ENCODE results near the gene COL8A1.

DNA sequence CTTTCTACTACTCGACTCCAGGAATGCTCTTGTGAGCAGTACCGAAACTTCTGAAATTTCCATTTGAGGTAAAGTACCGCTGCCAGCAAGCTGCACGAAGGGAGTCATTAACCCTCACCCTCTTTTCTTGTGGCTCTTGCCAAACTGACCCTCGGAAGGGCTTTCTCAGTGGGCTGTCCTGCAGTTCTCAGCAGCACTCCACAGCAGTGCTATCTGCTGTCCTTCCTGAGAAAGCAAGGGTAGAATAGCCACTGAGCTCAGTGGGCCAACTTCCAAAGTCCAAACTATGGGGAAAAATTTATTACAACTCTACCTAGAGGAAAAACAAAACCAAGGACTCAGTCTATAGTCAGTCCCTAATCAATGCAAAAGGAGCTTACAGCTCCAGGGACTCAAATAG is 38.5 kb upstream of the COL8A1 start:
- TF ChIP-seq CTCF (IDR thresholded peaks at IDR 0.05; ENCODE audit: insufficient read depth, low read length) (no peak), GABPA (IDR thresholded peaks at IDR 0.05; ENCODE audit: low read depth) (no peak), POLR2AphosphoS5 (IDR thresholded peaks at IDR 0.05; ENCODE audit: low read depth) (no peak), SPI1 (IDR thresholded peaks at IDR 0.05; ENCODE audit: borderline replicate concordance, low read depth) (no peak)
- TF ChIP-seq, protein P1, sequence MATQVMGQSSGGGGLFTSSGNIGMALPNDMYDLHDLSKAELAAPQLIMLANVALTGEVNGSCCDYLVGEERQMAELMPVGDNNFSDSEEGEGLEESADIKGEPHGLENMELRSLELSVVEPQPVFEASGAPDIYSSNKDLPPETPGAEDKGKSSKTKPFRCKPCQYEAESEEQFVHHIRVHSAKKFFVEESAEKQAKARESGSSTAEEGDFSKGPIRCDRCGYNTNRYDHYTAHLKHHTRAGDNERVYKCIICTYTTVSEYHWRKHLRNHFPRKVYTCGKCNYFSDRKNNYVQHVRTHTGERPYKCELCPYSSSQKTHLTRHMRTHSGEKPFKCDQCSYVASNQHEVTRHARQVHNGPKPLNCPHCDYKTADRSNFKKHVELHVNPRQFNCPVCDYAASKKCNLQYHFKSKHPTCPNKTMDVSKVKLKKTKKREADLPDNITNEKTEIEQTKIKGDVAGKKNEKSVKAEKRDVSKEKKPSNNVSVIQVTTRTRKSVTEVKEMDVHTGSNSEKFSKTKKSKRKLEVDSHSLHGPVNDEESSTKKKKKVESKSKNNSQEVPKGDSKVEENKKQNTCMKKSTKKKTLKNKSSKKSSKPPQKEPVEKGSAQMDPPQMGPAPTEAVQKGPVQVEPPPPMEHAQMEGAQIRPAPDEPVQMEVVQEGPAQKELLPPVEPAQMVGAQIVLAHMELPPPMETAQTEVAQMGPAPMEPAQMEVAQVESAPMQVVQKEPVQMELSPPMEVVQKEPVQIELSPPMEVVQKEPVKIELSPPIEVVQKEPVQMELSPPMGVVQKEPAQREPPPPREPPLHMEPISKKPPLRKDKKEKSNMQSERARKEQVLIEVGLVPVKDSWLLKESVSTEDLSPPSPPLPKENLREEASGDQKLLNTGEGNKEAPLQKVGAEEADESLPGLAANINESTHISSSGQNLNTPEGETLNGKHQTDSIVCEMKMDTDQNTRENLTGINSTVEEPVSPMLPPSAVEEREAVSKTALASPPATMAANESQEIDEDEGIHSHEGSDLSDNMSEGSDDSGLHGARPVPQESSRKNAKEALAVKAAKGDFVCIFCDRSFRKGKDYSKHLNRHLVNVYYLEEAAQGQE (IDR thresholded peaks at IDR 0.05; ENCODE audit: insufficient replicate concordance, low read depth) = no peak
